Left forelimb (tissue), 1 donor: ENCODE measurements around the gene MGA.
A peak's percentile ranks its signal among the peaks of the same experiment; 100 is the strongest.

Experiments used
- DNase-seq: peaks from one replicate; pipeline ENCODE4 v3.0.0-alpha.2; 2018; ENCODE audit warnings: low spot score

MGA gene

GRCh38 chr15:41783296-41783695, 123.1 kb downstream of the MGA start:
- no peak for DNase-seq

GRCh38 chr15:41788262-41788661, 128.1 kb downstream of the MGA start:
- no peak for DNase-seq

- no peak for DNase-seq
Observed at GRCh38 chr15:41789236-41789635, 129.0 kb downstream of the MGA start.

- no peak for DNase-seq
Observed at GRCh38 chr15:41789662-41790061, 129.5 kb downstream of the MGA start.

GRCh38 chr15:41790169-41790568, 130.0 kb downstream of the MGA start:
- DNase-seq: no peak

- no peak for DNase-seq
Observed at GRCh38 chr15:41790756-41791546, 130.7 kb downstream of the MGA start.

GRCh38 chr15:41791547-41791937, 131.3 kb downstream of the MGA start:
- DNase-seq: no peak

- DNase-seq: no peak
Observed at GRCh38 chr15:41792000-41792637, 131.9 kb downstream of the MGA start.

GRCh38 chr15:41794081-41794480, 133.9 kb downstream of the MGA start:
- DNase-seq: no peak

- no peak for DNase-seq
Observed at GRCh38 chr15:41795996-41796856, 136.0 kb downstream of the MGA start.

GRCh38 chr15:41797201-41797944, 137.2 kb downstream of the MGA start:
- no peak for DNase-seq

- peak; percentile 50 for DNase-seq
Observed at GRCh38 chr15:41798607-41799487, 138.6 kb downstream of the MGA start.

- DNase-seq: no peak
Observed at GRCh38 chr15:41799488-41799805, 139.2 kb downstream of the MGA start.

GRCh38 chr15:41801185-41801584, 141.0 kb downstream of the MGA start:
- DNase-seq: no peak

- no peak for DNase-seq
Observed at GRCh38 chr15:41801850-41802455, 141.7 kb downstream of the MGA start.

- peak; percentile 52 for DNase-seq
Observed at GRCh38 chr15:41804361-41804760, 144.2 kb downstream of the MGA start.

- DNase-seq: peak; percentile 47
Observed at GRCh38 chr15:41804916-41805666, 144.9 kb downstream of the MGA start.

- DNase-seq: peak; percentile 25
Observed at GRCh38 chr15:41805711-41806110, 145.5 kb downstream of the MGA start.

- DNase-seq: peak; percentile 42
Observed at GRCh38 chr15:41806291-41807181, 146.3 kb downstream of the MGA start.
